Lung (tissue), 12 donors: ENCODE results near the gene GARNL3. TPM values are rescaled to one million over a fixed set of nuclear protein-coding genes. Genes with fewer than 3 reads are reported as not detected.
A peak's percentile ranks its signal among the peaks of the same experiment; 100 is the strongest.

Source experiments
- ATAC-seq: fragments of 200-7000 bp; cut with Tn5 transposase; one replicate; pipeline ENCODE4 v1.9.1; 2020; ENCODE audit warnings: moderate number of reproducible peaks; ENCODE audit not compliant: insufficient read depth, low FRiP score
- DNase-seq, 3 donors: peaks; one replicate each; pipeline ENCODE4 v3.0.0-alpha.2; 2013 to 2017
- H3K27ac ChIP-seq, 2 donors: one replicate each; pipeline ENCODE4 v1.5.1; 2013; ENCODE audit warnings: mild to moderate bottlenecking in 2 of 2, moderate library complexity in 2 of 2, control low read depth in 1 of 2, inconsistent platforms in 1 of 2, low read depth in 1 of 2, low read length in 1 of 2
- H3K27me3 ChIP-seq, 3 donors: one replicate each; pipeline ENCODE4 v1.5.1; 2013; ENCODE audit warnings: low read length in 2 of 3; ENCODE audit not compliant: control insufficient read depth in 3 of 3, insufficient read depth in 3 of 3
- H3K36me3 ChIP-seq, 4 donors: one replicate each; pipeline ENCODE4 v1.5.1; 2013; ENCODE audit warnings: low read length in 4 of 4, mild to moderate bottlenecking in 1 of 4, moderate library complexity in 1 of 4; ENCODE audit not compliant: control insufficient read depth in 4 of 4, insufficient read depth in 4 of 4
- H3K4me1 ChIP-seq, 5 donors: one replicate each; pipeline ENCODE4 v1.5.1; 2013; ENCODE audit warnings: low read length in 5 of 5, mild to moderate bottlenecking in 2 of 5, moderate library complexity in 1 of 5; ENCODE audit not compliant: control insufficient read depth in 5 of 5, insufficient read depth in 5 of 5
- H3K4me3 ChIP-seq: one replicate; pipeline ENCODE4 v1.5.1; 2013; ENCODE audit warnings: mild to moderate bottlenecking, control low read depth, moderate library complexity
- H3K9ac ChIP-seq, 2 donors: one replicate each; pipeline ENCODE4 v1.5.1; 2013; ENCODE audit warnings: low read length in 2 of 2, control low read depth in 1 of 2; ENCODE audit not compliant: insufficient read depth in 1 of 2
- H3K9me3 ChIP-seq, 4 donors: one replicate each; pipeline ENCODE4 v1.5.1; 2013; ENCODE audit warnings: low read length in 3 of 4, mild to moderate bottlenecking in 1 of 4, moderate library complexity in 1 of 4; ENCODE audit not compliant: control insufficient read depth in 4 of 4, insufficient read depth in 3 of 4
- CTCF ChIP-seq: IDR thresholded peaks from 2 replicates; pipeline ENCODE4 v1.5.1; 2012; ENCODE audit warnings: mild to moderate bottlenecking; ENCODE audit errors: control extremely low read depth, extremely low read depth
- WGBS, 2 donors: extraction: QIAGEN DNeasy Blood & Tissue Kit; methylation state at CpG; one replicate each; pipeline ENCODE4 v1.1.7; 2013; 5-methylcytosine and 5-hydroxymethylcytosine counted together
- polyA plus RNA-seq, 2 donors: library from polyadenylated mRNA; stranded (reverse); fragments of 200-250 nt; gene quantifications; one replicate each; pipeline ENCODE4 v1.2.1, GENCODE V29; 2013
- total RNA-seq, 2 donors: library from RNA; depleted of rRNA in 1 of 2; stranded (reverse); fragments of >200 nt in 1 of 2; gene quantifications; one replicate each; pipeline ENCODE4 v1.2.1, GENCODE V29; 2014 to 2021
- donor health status: control.
- donor health status: control.
- donor health status: Bipolar disorder and iron deficiency.
- donor health status: healthy.
- donor health status: DM: yes; HTN: yes; CAD: no.

Gene GARNL3
- total and polyA plus RNA-seq, 4 donors: 1.5 to 31.1 (median 4.4) TPM

DNA sequence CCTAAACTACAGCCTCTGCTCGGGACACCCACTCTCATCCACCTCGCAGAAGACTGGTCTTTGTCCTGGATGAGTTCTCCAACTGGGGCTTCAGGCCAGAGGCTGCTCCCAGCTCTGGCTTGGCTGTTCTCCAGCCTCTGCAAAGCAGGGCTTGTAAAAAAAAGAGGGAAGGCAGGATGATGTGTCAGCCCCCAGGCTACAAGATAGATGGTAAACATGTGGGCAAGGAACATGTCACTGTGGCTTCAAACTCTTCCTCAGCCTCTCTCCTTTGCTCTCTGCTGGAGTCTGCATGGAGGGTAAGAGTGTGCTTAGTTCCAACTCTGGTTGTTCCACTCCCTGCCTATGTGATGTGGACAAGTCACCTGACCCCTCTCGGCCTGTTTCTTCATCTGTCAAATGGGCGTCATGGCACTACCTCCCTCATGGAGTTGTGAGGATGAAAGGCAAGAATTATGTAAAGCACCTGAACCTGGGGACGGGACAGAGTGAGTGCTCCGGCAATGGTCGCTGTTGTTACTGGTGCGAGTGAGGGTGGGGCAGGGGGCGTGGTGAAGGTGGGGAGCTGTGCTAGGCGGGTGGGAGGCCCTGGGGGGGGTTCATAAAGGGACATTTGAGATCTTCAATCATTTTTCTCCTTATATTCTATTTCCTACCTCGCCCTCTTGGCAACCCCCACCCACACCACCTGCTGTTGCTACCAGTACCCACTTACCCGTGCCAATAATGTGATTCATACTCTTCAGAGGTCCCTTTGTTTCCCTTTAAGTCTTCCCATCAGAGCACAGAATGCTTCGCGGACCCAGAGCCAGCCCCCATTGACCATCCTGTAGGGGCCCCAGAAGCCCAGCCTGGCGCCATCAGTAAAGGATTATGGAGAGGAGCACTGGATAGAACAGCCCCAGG lies 152.8 kb downstream of the GARNL3 start:
- Histone ChIP-seq H3K27me3 (no peaks in the 10 kb centered on the region), H3K4me1 (peaks cover 0 to 3% (median 0%) of the 10 kb centered on the region in 5 donors), H3K9me3 (no peaks in the 10 kb centered on the region), H3K27ac (no peak overlapping the region), H3K36me3 (peaks cover 0 to under 1% (median 0%) of the 10 kb centered on the region in 4 donors), H3K4me3 (no peak overlapping the region), H3K9ac (no peak overlapping the region)
- no peak for TF ChIP-seq CTCF
- DNase-seq: no peak
- 80 to 86% methylated on average over 14 to 15 of the region's 15 CpGs for WGBS, 2 donors
- no peak for ATAC-seq

DNA sequence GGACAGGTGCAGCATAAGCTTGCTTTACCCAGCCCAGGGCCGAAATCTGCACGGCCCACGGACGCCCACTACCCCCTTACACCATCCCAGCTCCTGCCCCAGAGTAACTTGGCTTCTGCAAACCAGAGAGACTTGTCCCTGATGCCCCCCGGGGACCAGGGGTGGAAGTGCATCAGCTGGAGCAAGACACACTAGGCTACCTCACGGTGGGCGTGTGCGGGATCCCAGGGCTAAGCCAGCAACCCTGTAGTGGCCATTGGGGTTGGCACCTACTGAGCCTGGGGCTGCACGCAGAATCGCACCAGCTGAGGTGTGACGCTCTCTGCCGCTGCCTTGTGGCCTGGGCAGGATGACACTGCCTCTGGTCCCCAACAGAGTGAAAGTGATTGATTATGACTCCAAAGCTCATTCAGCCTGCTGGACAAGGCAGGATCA lies 153.5 kb downstream of the GARNL3 start:
- no peaks in the 10 kb centered on the region for H3K27me3 ChIP-seq
- no peaks in the 10 kb centered on the region for H3K9me3 ChIP-seq
- H3K9ac ChIP-seq: no peak overlapping the region
- no peak for ATAC-seq
- no peak overlapping the region for H3K4me3 ChIP-seq
- DNase-seq: no peak
- H3K4me1 ChIP-seq: peaks cover 0 to 10% (median 5%) of the 10 kb centered on the region in 5 donors
- H3K36me3 ChIP-seq: no peaks in the 10 kb centered on the region
- no peak overlapping the region for H3K27ac ChIP-seq
- TF ChIP-seq CTCF: no peak
- 76 to 77% methylated on average over 12 of the region's 12 CpGs for WGBS, 2 donors

GRCh38 chr9:127419348-127419747 lies 154.8 kb downstream of the GARNL3 start:
- no peak overlapping the region for H3K4me3 ChIP-seq
- no peak for DNase-seq
- H3K4me1 ChIP-seq: peaks cover 0 to 12% (median 7%) of the 10 kb centered on the region in 5 donors
- 76 to 84% methylated on average over 6 of the region's 6 CpGs for WGBS, 2 donors
- H3K9me3 ChIP-seq: no peaks in the 10 kb centered on the region
- no peak for TF ChIP-seq CTCF
- peak overlapping the region in 1 of 2 donors; percentile 73 for H3K9ac ChIP-seq
- H3K27ac ChIP-seq: no peak overlapping the region
- peaks cover 0 to under 1% (median 0%) of the 10 kb centered on the region in 4 donors for H3K36me3 ChIP-seq
- no peaks in the 10 kb centered on the region for H3K27me3 ChIP-seq
- no peak for ATAC-seq
